GM18868 (cell line): Measurements from ENCODE around the gene GSTT4.
"Not testable (repeated sequence)": the region's sequence is repeated elsewhere in the genome, so short reads cannot be mapped to it uniquely, and the experiment has no call there.

Source experiments
- ATAC-seq: cut with Tn5 transposase; IDR thresholded peaks from one replicate; pipeline ENCODE4 v1.9.1; 2021; ENCODE audit warnings: mild to moderate bottlenecking, moderate library complexity; ENCODE audit not compliant: unreplicated experiment

Gene GSTT4

GRCh38 chr22:23954193-23954990, 50.9 kb downstream of the GSTT4 start:
- not testable (repeated sequence) for ATAC-seq

GRCh38 chr22:23953485-23953884, 51.8 kb downstream of the GSTT4 start:
- ATAC-seq, result not testable (repeated sequence)

- not testable (repeated sequence) for ATAC-seq
Measured at GRCh38 chr22:23952794-23953405, 52.4 kb downstream of the GSTT4 start.

- not testable (repeated sequence) for ATAC-seq
Measured at GRCh38 chr22:23951383-23951782, 53.9 kb downstream of the GSTT4 start.

- ATAC-seq, result not testable (repeated sequence)
Measured at GRCh38 chr22:23949764-23950163, 55.5 kb downstream of the GSTT4 start.
